GM10847 (cell line): ENCODE measurements around the gene KCNAB2.

Source experiments
- POLR2A ChIP-seq: IDR thresholded peaks from 2 replicates; pipeline ENCODE4 v1.6.1; 2011; ENCODE audit not compliant: insufficient read length; ENCODE audit errors: extremely low read depth

The KCNAB2 gene

DNA sequence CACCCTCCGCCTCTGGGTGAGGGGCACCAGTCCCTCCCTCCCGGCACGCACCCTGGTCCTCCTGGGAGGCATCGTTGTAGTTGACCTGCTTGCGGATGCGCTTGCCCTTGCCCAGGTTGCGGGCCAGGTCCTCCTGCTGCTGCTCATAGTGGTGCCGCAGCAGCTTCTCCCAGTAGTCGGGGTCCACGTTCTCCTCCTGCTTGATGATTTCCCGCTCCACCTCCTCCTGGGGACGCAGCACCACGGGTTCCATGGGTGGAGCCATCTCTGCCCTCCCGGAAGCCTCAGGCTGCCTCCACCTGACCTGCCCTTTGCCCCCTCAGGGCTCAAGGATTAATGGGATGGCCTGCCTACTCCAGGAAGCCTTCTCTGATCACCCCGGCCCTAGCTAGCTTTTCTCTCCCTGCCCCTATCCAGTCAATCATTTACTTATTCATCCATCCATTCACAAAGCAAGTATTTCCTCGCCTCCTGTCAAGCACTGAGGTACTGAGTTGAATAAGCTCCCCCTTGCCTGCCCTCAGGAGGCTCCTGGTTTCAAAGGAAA is 80.9 kb downstream of the KCNAB2 start:
- no peak for TF ChIP-seq POLR2A

DNA sequence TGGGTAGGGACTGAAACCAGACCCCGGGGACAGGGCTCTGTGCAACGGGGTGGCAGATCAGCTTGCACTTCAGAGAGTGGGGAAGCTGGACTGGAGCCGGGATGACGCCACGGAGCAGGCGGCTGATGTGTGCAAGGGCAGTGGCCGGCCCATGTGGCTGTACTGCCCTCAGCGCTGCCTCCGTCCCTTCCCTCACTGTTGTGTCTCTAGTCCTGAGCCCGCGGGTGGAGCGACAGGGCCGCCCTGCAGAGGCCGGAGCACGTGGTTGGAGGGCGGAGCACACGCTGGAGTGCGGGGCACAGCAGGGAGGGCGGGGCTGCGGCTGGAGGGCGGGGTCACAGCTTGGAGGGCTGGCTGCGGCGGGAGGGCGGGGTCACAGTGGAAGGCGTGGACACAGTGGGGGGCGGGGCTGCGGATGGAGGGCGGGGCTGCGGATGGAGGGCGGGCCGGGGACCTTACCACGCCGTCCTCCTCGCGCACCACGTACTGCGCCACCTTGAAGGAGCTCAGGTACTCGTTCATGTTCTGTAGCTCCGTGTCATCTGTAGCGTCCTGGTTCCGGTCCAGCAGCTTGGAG is 82.0 kb downstream of the KCNAB2 start:
- no peak for TF ChIP-seq POLR2A

- no peak for TF ChIP-seq POLR2A
These were observed 82.8 kb downstream of the KCNAB2 start for GRCh38 chr1:6128276-6129081.

GRCh38 chr1:6129313-6129712 is 83.6 kb downstream of the KCNAB2 start:
- no peak for TF ChIP-seq POLR2A

GRCh38 chr1:6130036-6130435 is 84.3 kb downstream of the KCNAB2 start:
- TF ChIP-seq POLR2A, result no peak

GRCh38 chr1:6130596-6130995 is 84.9 kb downstream of the KCNAB2 start:
- no peak for TF ChIP-seq POLR2A

DNA sequence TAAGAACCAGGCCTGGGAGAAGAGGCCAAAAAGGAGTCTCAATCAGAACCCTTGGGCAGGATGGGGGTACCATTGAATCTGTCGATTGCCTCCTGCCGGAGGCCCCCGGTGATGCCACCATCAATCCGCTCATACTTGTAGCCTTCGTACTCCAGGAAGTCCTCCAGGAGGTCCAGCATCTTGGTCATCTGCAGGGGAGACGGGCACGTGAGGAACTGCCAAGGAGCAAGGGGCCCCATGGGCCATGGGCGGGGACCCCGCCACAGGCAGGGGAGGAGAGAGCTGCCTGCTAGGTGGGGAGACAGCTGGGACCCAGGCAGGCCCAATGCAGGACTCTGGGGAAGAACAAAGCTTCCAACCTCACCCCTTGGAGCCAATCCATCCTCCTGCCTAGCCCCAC is 85.9 kb downstream of the KCNAB2 start:
- no peak for TF ChIP-seq POLR2A

GRCh38 chr1:6133146-6133895 is 87.6 kb downstream of the KCNAB2 start:
- TF ChIP-seq POLR2A, result no peak

DNA sequence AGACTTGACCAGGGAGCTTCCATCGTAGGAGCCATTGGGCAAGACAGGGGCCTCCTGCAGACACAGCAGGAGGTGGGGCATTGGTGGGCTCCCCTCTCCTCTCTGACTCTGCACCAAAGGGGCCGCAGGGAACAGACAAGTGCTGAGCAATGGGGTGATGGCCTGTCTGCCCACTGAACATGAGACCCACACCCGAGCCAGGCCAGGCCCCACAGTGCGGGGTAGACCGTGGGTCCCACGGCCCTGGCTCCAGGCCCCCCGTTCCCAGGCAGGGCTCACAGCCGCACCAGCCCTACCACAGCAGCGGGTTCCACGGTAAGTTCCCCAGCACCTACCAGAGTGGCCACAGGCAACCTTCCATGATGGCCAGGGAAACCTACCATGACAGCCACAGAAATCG is 88.5 kb downstream of the KCNAB2 start:
- TF ChIP-seq POLR2A, result no peak

GRCh38 chr1:6134741-6135510 is 89.2 kb downstream of the KCNAB2 start:
- no peak for TF ChIP-seq POLR2A

- TF ChIP-seq POLR2A, result no peak
These were observed 91.0 kb downstream of the KCNAB2 start for GRCh38 chr1:6136516-6137220.

- TF ChIP-seq POLR2A, result no peak
These were observed 92.1 kb downstream of the KCNAB2 start for GRCh38 chr1:6137758-6138157.

- TF ChIP-seq POLR2A, result no peak
These were observed 94.7 kb downstream of the KCNAB2 start for GRCh38 chr1:6140413-6140812.

DNA sequence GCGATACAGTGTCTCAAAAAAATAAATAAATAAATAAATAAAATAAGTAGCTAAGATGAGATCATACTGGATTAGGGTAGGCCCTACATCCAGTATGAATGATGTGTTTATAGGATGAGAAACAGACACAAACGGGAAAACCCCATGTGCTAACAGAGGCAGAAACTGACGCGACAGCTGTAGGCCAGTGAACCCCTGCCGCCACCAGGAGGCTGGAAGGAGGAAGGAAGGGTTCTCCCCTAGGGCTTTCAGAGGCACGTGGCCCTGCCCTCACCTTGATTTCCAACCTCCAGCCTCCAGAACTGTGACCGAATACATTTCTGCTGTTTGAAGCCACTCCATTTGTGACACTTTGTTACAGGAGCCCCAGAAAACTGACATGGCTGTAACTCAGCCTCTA is 95.9 kb downstream of the KCNAB2 start:
- no peak for TF ChIP-seq POLR2A
